NCI-H2196 (cell line): Measurements from ENCODE around the gene SEMA4A.
"Not testable (repeated sequence)": the region's sequence is repeated elsewhere in the genome, so short reads cannot be mapped to it uniquely, and the experiment has no call there.

ENCODE experiments used
- DNase-seq: peaks from one replicate; lab custom pipeline; 2025; ENCODE audit not compliant: unreplicated experiment; lab: John Stamatoyannopoulos, UW

Gene SEMA4A

DNA sequence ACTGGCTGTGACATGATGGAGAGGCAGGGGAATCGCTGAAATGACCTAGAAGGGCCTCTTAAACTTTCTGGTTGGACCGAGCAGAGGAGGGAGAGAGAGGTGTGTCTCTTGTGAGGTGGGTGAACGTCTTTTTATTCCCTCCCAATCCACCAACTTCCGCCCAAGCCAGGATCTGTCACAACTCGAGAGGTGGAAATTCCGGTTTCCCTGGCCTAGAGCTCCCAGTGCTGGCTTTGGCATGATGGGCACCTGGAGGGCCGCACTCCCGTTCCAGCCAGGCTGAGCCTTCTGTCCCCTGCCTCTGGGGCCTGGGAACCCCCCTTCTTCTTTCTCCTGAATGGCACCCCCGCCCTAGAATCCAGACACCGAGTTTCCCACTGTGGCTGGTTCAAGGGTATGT, at the start of gene SEMA4A:
Gene SEMA4A, plus strand, starts transcription at position 224 of the 400 bp plus-strand sequence. CDS start 994 bp downstream, outside the sequence.
- DNase-seq: no peak

DNA sequence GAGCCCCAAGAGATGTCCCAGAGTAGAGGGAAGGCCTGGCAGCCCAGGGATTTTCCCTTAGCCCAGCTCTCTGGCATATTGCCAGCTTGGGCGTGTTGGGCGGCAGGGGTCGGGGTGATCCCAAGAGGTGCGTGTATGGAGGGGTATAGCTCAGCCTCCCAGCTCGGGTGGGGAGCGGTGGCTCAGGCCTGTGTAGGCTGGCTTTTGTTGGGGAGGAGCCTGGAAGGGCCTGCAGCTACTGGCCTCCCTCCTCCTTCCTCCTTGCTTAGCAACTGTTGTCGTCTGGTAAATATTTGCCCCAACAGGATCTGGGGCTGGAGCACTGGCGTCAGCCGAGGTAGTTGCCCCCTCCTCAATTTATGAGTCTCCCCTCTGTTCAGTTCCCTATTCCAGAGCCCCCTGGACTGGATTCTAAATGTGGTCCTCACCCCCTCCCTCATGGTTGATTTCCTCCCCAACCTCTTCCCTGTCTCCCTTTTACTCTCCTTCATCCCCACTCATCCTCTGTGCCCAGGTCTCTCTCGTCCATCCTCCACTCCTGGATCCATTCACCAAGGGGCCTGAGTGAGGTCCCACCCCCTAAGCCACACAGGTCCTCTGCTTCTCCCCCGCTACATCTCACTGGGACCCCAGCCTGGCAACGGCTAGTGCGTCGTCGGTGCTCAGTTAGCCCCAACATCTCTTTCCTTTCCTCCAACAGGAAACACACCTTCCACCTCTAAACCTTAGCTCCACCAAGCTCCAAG, 49.1 kb upstream of the SEMA4A start:
- peak; percentile 64 for DNase-seq

DNA sequence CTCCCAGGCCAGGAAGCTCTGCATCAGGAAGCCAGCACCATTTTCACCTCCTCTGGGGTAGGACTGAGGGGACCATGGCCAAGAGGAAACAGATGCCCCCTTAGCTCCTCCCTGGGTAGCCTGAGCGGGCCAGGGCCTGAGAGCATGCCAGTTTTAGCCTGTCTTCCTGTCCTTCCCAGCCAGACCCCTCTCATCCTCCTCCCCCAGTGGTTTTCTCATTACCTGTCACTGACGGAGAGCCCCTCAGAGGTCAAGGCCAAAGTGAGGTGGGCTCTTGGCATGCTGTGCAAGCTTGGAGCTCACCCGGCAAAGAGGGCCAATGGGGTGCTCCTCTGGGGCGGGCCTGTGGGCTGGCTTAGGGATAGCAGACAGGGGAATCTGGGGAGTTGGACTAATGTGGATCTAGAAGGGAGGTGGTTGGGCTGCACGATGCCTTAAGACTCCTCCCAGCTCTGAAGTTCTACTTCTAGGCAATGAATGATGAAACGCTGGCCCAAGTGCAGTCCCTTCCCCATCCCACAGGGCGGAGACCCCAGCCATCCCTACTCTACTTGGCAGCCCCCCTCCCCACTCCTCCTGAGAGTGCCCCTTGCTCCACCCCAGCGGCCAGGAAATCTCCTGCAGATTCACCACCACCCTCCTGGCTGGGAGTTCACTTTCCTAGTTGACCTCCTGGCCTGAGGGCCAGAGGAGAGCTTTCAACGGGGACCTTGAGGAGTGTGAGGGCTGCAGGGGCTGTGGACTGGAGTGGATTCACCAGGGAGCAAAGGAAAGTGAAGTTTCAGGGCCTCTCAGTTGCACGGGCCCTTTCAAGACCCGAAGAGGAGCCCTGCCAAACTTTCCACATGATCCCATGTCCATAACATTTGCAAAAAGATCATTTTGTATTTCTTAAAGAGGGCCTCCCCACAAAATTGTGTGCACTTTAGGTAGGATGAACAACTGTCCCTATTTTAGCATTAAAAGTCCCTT, 48.2 kb upstream of the SEMA4A start:
- DNase-seq: no peak

DNA sequence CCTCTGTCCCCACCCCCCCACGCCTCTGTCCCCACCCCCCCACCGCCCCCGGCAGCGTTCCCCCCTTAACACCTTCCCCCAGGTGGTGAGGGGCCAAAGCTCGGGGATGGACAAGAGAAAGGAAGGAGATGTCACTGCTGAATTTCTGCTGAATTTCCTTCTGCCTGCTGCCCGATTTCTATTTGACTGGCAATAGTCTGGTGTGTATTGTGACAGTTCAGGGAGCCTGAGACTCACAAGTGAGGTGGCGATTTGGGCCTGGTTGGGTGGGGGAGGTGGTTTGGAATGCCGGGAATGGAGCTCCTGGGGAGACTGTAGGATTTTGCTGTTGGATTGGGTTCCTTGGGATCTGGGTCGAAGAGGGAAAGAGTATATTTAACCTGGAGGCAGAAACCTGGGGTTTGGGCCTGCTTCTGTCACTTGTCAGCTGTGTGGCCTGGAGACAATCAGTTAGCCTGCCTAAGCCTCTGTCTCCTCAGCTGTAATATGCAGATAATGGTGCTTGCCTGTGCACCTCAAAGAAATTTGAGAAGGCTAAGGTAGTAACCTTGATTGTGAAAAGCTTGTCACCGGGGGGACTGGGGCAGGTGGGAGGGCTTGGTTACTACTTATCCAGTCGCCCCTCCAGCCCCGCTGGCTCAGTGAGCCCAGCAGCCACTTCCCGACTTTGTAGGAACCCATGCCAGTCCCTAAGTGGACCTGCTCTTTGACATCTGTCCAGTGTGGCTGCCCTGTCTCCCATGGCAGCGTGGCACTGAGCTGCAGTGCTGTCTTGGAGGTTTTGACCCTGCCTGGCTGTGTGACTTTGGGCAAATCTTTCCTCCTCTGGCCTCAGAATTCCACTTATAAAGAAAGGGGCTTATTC, 46.5 kb upstream of the SEMA4A start:
- no peak for DNase-seq

DNA sequence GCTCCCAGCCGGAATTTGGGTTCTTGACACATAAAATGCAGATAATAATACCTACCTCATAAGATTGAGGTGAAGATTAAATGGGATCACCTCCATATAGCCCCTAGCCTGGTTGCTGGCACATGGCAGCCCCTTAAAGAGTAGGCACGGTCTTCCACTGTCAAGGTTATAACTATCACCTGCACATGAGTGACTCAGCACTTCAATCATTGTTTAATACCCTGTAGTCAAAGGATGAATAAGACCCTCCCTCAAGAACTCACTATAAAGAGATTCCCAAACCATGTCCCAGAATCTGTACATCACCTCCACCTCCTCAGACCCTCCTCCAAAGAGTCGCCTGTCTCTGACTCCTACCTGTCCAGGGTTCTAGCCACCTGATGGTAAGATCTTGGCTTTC, 45.3 kb upstream of the SEMA4A start:
- DNase-seq: no peak

DNA sequence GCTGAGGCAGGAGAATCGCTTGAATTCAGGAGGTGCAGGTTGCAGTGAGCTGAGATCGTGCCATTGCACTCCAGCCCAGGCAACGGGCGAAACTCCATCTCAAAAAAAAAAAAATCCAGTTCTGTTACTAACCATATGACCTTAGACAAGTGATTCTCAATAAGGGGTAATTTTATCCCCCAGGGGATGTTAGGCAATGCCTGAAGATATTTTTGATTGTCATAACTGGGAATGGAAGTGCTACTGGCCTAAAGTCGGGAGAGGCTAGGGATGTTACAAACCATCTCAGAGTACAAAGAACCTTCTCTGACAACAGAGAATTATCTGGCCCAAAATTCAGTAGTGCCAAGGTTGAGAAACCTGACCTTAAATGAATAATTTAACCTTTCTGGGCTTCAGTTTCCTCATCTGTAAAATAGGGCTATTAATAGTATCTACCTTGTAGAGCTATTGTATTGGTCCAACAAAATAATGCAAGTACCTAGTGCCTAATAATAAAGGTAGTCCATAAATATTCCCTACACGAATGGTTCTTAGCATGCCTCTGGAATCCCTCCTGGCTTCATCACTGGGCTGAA, 44.6 kb upstream of the SEMA4A start:
- DNase-seq: no peak

DNA sequence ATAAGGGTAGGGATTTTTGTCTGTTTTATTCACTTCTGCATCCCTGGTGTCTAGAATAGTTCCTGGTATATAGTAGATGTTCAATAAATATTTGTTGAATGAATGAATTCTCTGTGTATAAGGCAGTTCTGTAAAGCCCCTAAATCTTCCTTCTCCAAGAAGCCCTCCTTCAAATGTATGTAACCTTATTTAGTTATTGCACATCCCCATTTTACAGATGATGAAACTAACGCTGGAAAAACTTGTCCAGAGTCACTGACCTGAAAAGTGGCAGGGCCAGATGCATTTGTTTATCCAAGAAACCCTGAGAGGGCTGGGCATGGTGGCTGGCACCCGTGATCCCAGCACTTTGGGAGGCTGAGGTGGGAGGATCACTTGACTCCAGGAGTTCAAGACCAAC, 43.1 kb upstream of the SEMA4A start:
- no peak for DNase-seq

DNA sequence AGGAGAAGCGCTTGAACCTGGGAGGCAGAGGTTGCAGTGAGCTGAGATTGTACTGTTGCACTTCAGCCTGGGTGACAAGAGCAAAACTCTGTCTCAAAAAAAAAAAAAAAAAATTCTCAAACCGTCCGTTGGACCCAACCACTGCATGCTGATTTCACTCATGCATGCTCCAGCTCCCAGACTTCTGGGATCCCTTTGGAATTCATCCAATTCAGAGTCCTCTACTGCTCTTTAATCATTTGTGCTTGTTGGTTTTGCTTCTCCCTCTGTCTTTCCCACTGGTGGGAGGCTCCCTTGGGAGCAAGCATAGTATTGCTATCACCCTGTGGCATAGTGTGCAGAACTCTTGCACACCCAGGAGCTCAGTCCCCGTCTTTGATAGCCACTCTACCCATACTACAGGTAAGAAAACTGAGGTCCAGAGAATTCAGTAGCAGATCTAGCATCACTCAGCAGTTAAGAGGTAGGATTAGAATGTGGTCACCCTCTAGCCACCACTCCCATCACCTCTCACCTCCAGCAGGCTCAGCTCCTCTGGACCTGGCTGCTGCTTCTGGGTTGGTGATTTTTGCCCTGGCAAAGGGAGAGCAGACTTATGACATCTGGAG, 41.9 kb upstream of the SEMA4A start:
- DNase-seq: no peak

DNA sequence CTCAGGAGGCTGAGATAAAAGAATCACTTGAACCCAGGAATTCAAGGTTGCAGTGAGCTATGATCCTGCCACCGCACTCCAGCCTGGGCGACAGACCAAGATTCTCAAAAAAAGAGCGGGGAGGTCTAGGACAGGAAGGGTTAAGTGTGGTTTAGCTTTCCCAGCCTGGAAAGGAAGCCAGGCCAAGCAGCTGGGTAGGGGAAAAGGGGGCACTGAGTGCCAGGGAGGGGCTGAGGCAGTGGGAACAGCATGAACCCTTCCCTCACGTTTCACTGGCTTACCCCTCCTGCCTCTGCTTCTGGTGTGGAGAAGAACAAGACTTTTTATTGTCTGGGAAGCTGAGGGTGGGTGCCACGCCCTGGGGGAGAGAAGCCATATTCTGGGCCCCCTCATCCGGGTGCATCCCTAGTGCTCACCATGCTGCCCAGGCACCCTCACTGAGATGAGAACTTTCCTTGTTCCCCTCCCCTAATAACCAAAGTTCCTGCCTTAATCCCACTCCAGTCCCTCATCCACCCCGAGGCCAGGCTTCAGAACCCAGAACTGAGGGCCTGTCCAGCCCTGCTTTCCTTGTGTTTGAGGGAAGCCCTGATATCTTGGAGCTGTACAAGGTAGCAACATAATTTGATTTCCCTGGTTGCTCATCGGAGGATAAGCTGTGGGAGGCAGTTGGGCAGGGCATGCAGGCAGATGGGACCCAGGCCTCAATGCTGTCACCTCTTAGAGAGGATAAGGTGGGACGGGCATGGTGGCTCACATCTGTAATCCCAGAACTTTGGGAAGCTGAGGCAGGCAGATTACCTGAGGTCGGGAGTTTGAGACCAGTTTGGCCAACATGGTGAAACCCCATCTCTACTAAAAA, 40.9 kb upstream of the SEMA4A start:
- no peak for DNase-seq

DNA sequence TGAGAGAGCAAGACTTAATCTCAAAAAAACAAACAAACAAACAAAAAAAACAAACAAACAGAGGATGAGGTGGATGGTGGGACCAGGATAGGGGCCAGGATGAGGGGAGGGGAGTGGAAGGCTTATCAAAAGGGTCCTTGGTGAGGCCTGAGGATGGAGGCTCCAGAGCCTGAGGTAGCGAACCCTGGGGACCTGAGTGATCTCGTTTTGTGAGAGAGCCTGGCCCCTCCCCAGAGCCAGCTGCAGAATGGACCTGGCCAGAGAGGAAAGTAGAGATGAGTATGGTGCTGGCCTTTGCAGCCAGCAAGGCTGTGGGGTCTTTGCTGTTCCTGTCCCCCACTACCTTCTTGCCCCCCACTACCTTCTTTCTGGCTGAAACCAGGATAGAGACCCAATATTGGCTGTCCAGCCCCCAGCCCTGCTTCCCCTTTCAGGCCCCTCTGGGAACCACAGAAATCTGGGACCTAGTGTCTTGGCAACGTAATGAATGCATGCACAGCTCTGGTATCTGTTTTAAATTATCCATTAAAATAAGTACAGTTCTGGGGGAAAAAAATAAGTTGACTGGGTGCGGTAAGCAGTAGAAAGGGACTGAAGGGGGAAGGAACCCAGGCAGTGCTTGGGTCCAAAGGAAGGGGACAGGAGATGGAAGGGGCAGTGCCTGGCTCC, 40.0 kb upstream of the SEMA4A start:
- DNase-seq: no peak

DNA sequence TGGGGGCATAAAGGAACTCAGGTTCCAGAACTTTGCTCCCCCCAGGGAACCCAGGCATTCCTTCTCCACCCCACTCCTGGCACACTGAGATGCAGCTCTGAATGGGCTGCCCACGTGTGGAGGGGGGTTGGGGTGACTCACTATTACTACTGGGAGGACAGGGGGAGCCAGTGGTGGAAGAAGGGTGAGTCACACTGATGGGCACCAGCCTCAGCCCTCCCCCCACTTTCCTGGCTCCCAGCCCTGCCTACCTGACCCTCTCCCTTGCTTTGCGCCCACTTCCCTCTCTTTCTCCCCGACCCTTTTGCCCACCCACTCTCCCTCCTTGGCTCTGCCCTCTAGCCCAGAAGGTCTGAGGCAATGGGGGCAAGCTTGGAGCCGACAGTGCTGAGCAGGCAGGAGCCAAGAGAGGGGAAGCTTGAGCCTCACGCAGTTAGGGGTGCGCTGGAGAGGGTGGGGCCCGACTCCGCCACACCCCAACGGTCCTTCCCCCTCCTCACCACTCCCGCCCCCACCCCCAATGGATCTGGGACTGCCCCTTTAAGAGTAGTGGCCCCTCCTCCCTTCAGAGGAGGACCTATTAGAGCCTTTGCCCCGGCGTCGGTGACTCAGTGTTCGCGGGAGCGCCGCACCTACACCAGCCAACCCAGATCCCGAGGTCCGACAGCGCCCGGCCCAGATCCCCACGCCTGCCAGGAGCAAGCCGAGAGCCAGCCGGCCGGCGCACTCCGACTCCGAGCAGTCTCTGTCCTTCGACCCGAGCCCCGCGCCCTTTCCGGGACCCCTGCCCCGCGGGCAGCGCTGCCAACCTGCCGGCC, 39.1 kb upstream of the SEMA4A start, which contains the start of gene LMNA:
Gene LMNA, plus strand, starts transcription at position 611 of the 818 bp plus-strand sequence. CDS start 208 bp downstream, outside the sequence.
- peak; percentile 84 for DNase-seq

DNA sequence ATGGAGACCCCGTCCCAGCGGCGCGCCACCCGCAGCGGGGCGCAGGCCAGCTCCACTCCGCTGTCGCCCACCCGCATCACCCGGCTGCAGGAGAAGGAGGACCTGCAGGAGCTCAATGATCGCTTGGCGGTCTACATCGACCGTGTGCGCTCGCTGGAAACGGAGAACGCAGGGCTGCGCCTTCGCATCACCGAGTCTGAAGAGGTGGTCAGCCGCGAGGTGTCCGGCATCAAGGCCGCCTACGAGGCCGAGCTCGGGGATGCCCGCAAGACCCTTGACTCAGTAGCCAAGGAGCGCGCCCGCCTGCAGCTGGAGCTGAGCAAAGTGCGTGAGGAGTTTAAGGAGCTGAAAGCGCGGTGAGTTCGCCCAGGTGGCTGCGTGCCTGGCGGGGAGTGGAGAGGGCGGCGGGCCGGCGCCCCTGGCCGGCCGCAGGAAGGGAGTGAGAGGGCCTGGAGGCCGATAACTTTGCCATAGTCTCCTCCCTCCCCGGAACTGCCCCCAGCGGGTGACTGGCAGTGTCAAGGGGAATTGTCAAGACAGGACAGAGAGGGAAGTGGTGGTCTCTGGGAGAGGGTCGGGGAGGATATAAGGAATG, 38.4 kb upstream of the SEMA4A start:
- DNase-seq: no peak

DNA sequence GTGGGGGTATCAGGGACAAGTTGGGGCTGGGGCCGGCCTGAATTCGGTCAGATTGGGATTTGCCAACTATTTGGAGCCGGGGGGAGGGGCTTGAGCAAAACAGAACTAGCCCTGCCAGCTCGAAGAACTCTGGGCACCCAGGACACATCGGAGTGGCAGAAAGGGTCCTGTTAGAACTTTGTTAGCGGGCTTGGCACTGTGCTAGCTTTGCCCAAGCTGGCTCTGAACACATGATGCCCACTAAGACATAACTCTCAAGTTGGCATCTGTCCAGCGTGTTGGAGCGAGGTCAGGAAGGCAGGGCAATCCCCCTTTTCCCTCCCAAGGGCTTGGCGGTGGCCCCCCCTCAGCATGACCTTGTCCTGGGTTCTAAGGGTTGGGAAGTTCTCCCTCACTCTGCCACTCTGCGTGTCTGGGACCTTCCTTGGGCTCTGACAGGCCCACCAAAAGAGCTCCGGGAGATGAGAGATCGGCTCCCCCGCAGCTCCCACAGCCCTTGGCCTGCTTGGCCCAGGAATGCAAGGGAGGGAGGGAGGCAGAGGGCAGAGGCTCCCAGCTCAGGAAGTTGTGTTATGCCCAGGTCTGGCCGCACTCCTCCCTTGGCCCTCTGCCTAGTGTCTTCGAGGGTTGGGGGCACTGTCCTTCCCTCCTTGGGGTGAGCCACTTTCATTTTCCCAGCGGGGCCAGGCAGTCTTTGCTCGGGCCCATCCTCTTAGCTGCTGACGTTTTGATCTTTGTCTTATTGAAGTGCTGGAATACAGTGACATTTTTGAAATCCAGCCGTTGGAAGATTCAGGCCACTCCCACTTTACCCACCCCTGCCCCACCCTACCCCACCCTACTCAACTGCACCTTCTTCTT, 37.6 kb upstream of the SEMA4A start:
- DNase-seq: peak; percentile 45

DNA sequence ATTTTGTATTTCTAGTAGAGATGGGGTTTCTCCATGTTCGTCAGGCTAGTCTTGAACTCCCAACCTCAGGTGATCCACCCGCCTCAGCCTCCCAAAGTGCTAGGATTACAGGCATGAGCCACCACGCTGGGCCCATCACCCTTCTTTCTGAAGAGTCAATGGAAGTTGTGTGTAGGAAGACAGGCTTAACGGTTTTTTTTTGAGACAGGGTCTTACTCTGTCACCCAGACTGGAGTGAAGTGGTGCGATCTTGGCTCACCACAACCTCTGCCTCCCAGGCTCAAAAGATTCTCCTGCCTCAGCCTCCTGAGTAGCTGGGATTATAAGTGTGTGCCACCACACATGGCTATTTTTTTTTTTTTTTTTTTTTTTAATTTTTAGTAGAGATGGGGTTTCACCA, 36.7 kb upstream of the SEMA4A start:
- not testable (repeated sequence) for DNase-seq

DNA sequence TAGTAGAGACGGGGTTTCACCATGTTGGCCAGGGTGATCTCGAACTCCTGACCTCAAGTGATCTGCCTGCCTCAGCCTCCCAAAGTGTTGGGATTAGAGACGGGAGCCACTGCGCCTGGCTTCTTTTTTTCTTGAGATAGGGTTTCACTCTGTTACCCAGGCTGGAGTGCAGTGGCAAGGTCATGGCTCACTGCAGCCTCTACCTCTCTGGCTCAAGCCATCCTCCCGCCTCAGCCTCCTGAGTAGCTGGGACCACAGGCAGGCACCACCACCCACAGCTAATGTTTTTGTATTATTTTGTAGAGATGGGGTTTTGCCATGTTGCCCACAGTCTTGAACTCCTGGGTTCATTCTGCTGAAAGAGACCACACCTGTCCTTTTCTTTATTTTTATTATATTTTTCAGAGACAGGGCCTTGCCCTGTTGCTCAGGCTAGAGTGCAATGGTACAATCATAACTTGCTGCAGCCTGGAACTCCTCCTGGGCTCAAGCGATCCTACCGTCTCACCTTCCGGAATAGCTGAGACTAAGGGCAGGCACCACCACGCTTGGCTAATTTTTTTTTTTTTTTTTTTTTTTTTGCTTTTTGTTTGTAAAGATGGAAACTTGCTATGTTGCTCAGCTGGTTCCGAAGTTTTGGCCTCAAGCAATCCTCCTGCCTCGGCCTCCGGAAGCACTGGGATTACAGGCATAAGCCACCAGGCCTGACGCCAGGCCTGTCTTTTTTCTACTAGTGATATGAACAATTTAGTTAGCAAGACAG, 35.8 kb upstream of the SEMA4A start:
- no peak for DNase-seq
